ENCODE data around the gene AGAP3.

AGAP3 gene

GRCh38 chr7:151095123-151095797 is 9.0 kb downstream of the AGAP3 start:
- Histone ChIP-seq H3K9ac (ENCODE audit: low read depth, low read length) (no peak overlapping the region), H3K9me3 (ENCODE audit: control insufficient read depth, insufficient read depth, low read length) (no peaks in the 10 kb centered on the region), H3K36me3 (ENCODE audit: insufficient read depth, low read length) (no peaks in the 10 kb centered on the region), H3K4me1 (ENCODE audit: insufficient read depth, low read length) (peaks cover 12% of the 10 kb centered on the region; the same call in 1 of the 2 replicates)

- H3K4me1 ChIP-seq (ENCODE audit: insufficient read depth, low read length) = peaks cover 12% of the 10 kb centered on the region; the same call in 1 of the 2 replicates
- no peaks in the 10 kb centered on the region for H3K36me3 ChIP-seq (ENCODE audit: insufficient read depth, low read length)
- no peak overlapping the region for H3K9ac ChIP-seq (ENCODE audit: low read depth, low read length)
- no peaks in the 10 kb centered on the region for H3K9me3 ChIP-seq (ENCODE audit: control insufficient read depth, insufficient read depth, low read length)
These were observed 9.7 kb downstream of the AGAP3 start for GRCh38 chr7:151095828-151096475.

- no peaks in the 10 kb centered on the region for H3K9me3 ChIP-seq (ENCODE audit: control insufficient read depth, insufficient read depth, low read length)
- H3K36me3 ChIP-seq (ENCODE audit: insufficient read depth, low read length) = no peaks in the 10 kb centered on the region
- H3K4me1 ChIP-seq (ENCODE audit: insufficient read depth, low read length) = peaks cover 24% of the 10 kb centered on the region; the same call in 1 of the 2 replicates
- H3K9ac ChIP-seq (ENCODE audit: low read depth, low read length) = no peak overlapping the region
These were observed 13.4 kb downstream of the AGAP3 start for GRCh38 chr7:151099486-151100211.

- H3K9ac ChIP-seq (ENCODE audit: low read depth, low read length) = no peak overlapping the region
- no peaks in the 10 kb centered on the region for H3K9me3 ChIP-seq (ENCODE audit: control insufficient read depth, insufficient read depth, low read length)
- peaks cover 29% of the 10 kb centered on the region; the same call in 1 of the 2 replicates for H3K4me1 ChIP-seq (ENCODE audit: insufficient read depth, low read length)
- no peaks in the 10 kb centered on the region for H3K36me3 ChIP-seq (ENCODE audit: insufficient read depth, low read length)
These were observed 14.6 kb downstream of the AGAP3 start for GRCh38 chr7:151100921-151101320.

GRCh38 chr7:151101621-151102396 is 15.5 kb downstream of the AGAP3 start:
- Histone ChIP-seq H3K36me3 (ENCODE audit: insufficient read depth, low read length) (no peaks in the 10 kb centered on the region), H3K4me1 (ENCODE audit: insufficient read depth, low read length) (peaks cover 29% of the 10 kb centered on the region; the same call in 1 of the 2 replicates), H3K9ac (ENCODE audit: low read depth, low read length) (no peak overlapping the region), H3K9me3 (ENCODE audit: control insufficient read depth, insufficient read depth, low read length) (no peaks in the 10 kb centered on the region)

- peaks cover 29% of the 10 kb centered on the region; the same call in 1 of the 2 replicates for H3K4me1 ChIP-seq (ENCODE audit: insufficient read depth, low read length)
- H3K9me3 ChIP-seq (ENCODE audit: control insufficient read depth, insufficient read depth, low read length) = no peaks in the 10 kb centered on the region
- no peaks in the 10 kb centered on the region for H3K36me3 ChIP-seq (ENCODE audit: insufficient read depth, low read length)
These were observed 16.7 kb downstream of the AGAP3 start for GRCh38 chr7:151102991-151103390.

GRCh38 chr7:151103973-151104372 is 17.7 kb downstream of the AGAP3 start:
- Histone ChIP-seq H3K36me3 (ENCODE audit: insufficient read depth, low read length) (no peaks in the 10 kb centered on the region), H3K9ac (ENCODE audit: low read depth, low read length) (peak overlapping the region; percentile 55; the same call in 1 of the 2 replicates), H3K9me3 (ENCODE audit: control insufficient read depth, insufficient read depth, low read length) (no peaks in the 10 kb centered on the region), H3K4me1 (ENCODE audit: insufficient read depth, low read length) (peaks cover 29% of the 10 kb centered on the region; the same call in 1 of the 2 replicates)

More at GRCh38 chr7:151102991-151103390, 16.7 kb downstream of the AGAP3 start:
- no peak overlapping the region; the same call in 1 of the 2 replicates for H3K9ac ChIP-seq (ENCODE audit: low read depth, low read length)

- Histone ChIP-seq H3K9ac (ENCODE audit: low read depth, low read length) (peak overlapping the region; percentile 55), H3K36me3 (ENCODE audit: insufficient read depth, low read length) (no peaks in the 10 kb centered on the region), H3K9me3 (ENCODE audit: control insufficient read depth, insufficient read depth, low read length) (no peaks in the 10 kb centered on the region), H3K4me1 (ENCODE audit: insufficient read depth, low read length) (peaks cover 26% of the 10 kb centered on the region; the same call in 1 of the 2 replicates)
These were observed 18.3 kb downstream of the AGAP3 start for GRCh38 chr7:151104411-151105235.

GRCh38 chr7:151107882-151108281 is 21.6 kb downstream of the AGAP3 start:
- H3K36me3 ChIP-seq (ENCODE audit: insufficient read depth, low read length) = no peaks in the 10 kb centered on the region
- H3K4me1 ChIP-seq (ENCODE audit: insufficient read depth, low read length) = peaks cover 21% of the 10 kb centered on the region; the same call in 1 of the 2 replicates
- no peak overlapping the region for H3K9ac ChIP-seq (ENCODE audit: low read depth, low read length)
- no peaks in the 10 kb centered on the region for H3K9me3 ChIP-seq (ENCODE audit: control insufficient read depth, insufficient read depth, low read length)

- Histone ChIP-seq H3K9me3 (ENCODE audit: control insufficient read depth, insufficient read depth, low read length) (no peaks in the 10 kb centered on the region), H3K4me1 (ENCODE audit: insufficient read depth, low read length) (peaks cover 21% of the 10 kb centered on the region; the same call in 1 of the 2 replicates), H3K36me3 (ENCODE audit: insufficient read depth, low read length) (no peaks in the 10 kb centered on the region), H3K9ac (ENCODE audit: low read depth, low read length) (no peak overlapping the region)
These were observed 23.1 kb downstream of the AGAP3 start for GRCh38 chr7:151109094-151110048.

- Histone ChIP-seq H3K36me3 (ENCODE audit: insufficient read depth, low read length) (no peaks in the 10 kb centered on the region), H3K4me1 (ENCODE audit: insufficient read depth, low read length) (peaks cover 14% of the 10 kb centered on the region; the same call in 1 of the 2 replicates), H3K9ac (ENCODE audit: low read depth, low read length) (no peak overlapping the region), H3K9me3 (ENCODE audit: control insufficient read depth, insufficient read depth, low read length) (no peaks in the 10 kb centered on the region)
These were observed 24.1 kb downstream of the AGAP3 start for GRCh38 chr7:151110236-151110940.
